OCI-LY1 (cell line): ENCODE measurements around the gene ZBTB38.

Source experiments
- H2AFZ ChIP-seq: fragments of 200-600 bp; sonication (generic), shearing (Covaris generic); 2 replicates; pipeline ENCODE4 v1.6.0; 2014; ENCODE audit warnings: antibody characterized with exemption, mild to moderate bottlenecking, low read length
- H3F3A ChIP-seq: fragments of 200-600 bp; sonication (generic), shearing (Covaris generic); 2 replicates; pipeline ENCODE4 v1.6.0; 2014; ENCODE audit warnings: mild to moderate bottlenecking, antibody characterized with exemption, low read length, moderate library complexity; ENCODE audit not compliant: insufficient read depth
- H3K27ac ChIP-seq: fragments of 200-600 bp; sonication (generic); 2 replicates; pipeline ENCODE4 v1.5.1; 2014; ENCODE audit warnings: low read length, mixed run types, mild to moderate bottlenecking, low read depth; ENCODE audit not compliant: poor library complexity, severe bottlenecking
- H3K27me3 ChIP-seq: fragments of 200-600 bp; sonication (generic); 2 replicates; pipeline ENCODE4 v1.6.0; 2014; ENCODE audit warnings: antibody characterized with exemption, mild to moderate bottlenecking, low read length, moderate library complexity; ENCODE audit not compliant: insufficient read depth
- H3K36me3 ChIP-seq: fragments of 200-600 bp; sonication (generic); 2 replicates; pipeline ENCODE4 v1.6.1; 2014; ENCODE audit warnings: mild to moderate bottlenecking, antibody characterized with exemption, low read length, moderate library complexity, mixed read lengths; ENCODE audit not compliant: insufficient read depth
- H3K4me1 ChIP-seq: fragments of 200-600 bp; sonication (generic); 2 replicates; pipeline ENCODE4 v1.5.1; 2014; ENCODE audit warnings: mild to moderate bottlenecking, low read length, moderate library complexity; ENCODE audit not compliant: insufficient read depth, severe bottlenecking
- H3K4me2 ChIP-seq: fragments of 200-600 bp; sonication (generic), shearing (Covaris generic); 2 replicates; pipeline ENCODE4 v1.6.1; 2014; ENCODE audit warnings: low read length
- H3K4me3 ChIP-seq: fragments of 200-600 bp; sonication (generic); 2 replicates; pipeline ENCODE4 v1.5.1; 2014; ENCODE audit warnings: low read length, low read depth, mild to moderate bottlenecking, mixed read lengths; ENCODE audit not compliant: poor library complexity, severe bottlenecking
- H3K79me2 ChIP-seq: fragments of 200-600 bp; shearing (Covaris generic); 2 replicates; pipeline ENCODE4 v1.6.1; 2016; ENCODE audit warnings: mixed run types, low read length, mixed read lengths; ENCODE audit not compliant: insufficient read depth
- H3K9ac ChIP-seq: fragments of 200-600 bp; sonication (generic), shearing (Covaris generic); 2 replicates; pipeline ENCODE4 v1.6.1; 2014; ENCODE audit warnings: mild to moderate bottlenecking, low read length, mixed read lengths
- H3K9me2 ChIP-seq: fragments of 200-600 bp; sonication (generic), shearing (Covaris generic); 2 replicates; pipeline ENCODE4 v1.6.1; 2014; ENCODE audit warnings: low read depth, mild to moderate bottlenecking, low read length, mixed read lengths
- H3K9me3 ChIP-seq: fragments of 200-600 bp; shearing (Covaris generic); 2 replicates; pipeline ENCODE4 v1.6.1; 2014; ENCODE audit warnings: low read length, mixed read lengths
- H4K20me1 ChIP-seq: fragments of 200-600 bp; sonication (generic), shearing (Covaris generic); 2 replicates; pipeline ENCODE4 v1.6.0; 2016; ENCODE audit warnings: mild to moderate bottlenecking, low read length; ENCODE audit not compliant: insufficient read depth
- CTCF ChIP-seq: fragments of 200-600 bp; sonication (generic), shearing (Covaris generic); IDR thresholded peaks from 2 replicates; pipeline ENCODE4 v1.5.1; 2017; ENCODE audit warnings: mild to moderate bottlenecking, antibody characterized with exemption, low read length, moderate library complexity, mixed read lengths
- EZH2 ChIP-seq: fragments of 200-600 bp; sonication (generic), shearing (Covaris generic); IDR thresholded peaks from 2 replicates; pipeline ENCODE4 v1.8.0; 2017; ENCODE audit warnings: borderline replicate concordance, mixed run types, mild to moderate bottlenecking, antibody characterized with exemption, low read length, moderate library complexity, mixed read lengths

ZBTB38 gene

DNA sequence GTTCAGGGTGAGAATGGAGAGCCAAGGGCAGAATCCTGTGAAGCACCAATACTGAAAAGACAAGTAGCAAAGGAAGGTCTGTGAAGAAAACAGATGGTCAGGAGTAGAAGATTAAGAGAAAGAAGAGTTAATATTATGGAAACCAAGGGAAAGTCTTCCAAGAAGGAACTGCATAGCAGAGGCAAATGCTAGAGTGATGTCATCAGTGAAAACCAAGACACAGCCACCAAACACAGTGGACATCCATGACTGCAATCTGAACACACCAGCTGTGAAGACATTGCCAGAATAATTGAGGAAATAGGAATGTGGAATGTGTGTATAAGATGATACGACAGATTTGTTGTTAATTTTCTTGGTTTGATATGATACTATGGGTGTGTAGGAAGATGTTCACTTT is 26.8 kb upstream of the ZBTB38 start:
- Histone ChIP-seq H3K4me1 (peaks cover 10% of the 10 kb centered on the region), H3K79me2 (no peaks in the 10 kb centered on the region), H3K4me3 (no peak overlapping the region), H2AFZ (no peak overlapping the region), H3F3A (no peaks in the 10 kb centered on the region), H3K36me3 (no peaks in the 10 kb centered on the region), H3K9me3 (0 out of 2 replicates have a peak, but pooled peaks cover 4% of the 10 kb centered on the region), H3K27me3 (no peaks in the 10 kb centered on the region), H3K4me2 (no peak overlapping the region), H4K20me1 (no peaks in the 10 kb centered on the region), H3K9me2 (no peaks in the 10 kb centered on the region), H3K9ac (no peak overlapping the region), H3K27ac (no peak overlapping the region)
- no peak for TF ChIP-seq EZH2
- no peak for TF ChIP-seq CTCF

DNA sequence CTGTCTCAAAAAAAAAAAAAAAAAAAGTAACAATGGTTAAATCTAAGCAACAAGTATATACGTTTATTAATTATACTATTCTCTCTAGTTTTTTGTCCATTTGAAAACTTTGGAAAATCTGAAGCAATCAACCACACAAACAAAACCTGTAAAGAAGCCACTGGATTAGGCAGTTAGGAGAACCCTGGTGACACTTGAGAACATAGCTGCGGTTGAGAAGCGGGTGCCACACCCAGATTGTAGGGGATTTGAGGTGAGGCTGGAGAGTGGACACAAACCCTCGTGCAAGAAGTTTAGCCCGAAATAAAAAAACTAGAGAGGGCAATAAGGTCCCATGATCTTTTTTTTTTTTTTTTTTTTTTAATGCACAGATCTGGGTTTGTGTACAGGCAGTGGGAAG is 25.9 kb upstream of the ZBTB38 start:
- Histone ChIP-seq H3K4me1 (peaks cover 1% of the 10 kb centered on the region), H3K36me3 (no peaks in the 10 kb centered on the region), H3K9me3 (0 out of 2 replicates have a peak, but pooled peaks cover 4% of the 10 kb centered on the region), H3K27ac (no peak overlapping the region), H3K79me2 (no peaks in the 10 kb centered on the region), H3K4me3 (no peak overlapping the region), H4K20me1 (no peaks in the 10 kb centered on the region), H3F3A (no peaks in the 10 kb centered on the region), H2AFZ (no peak overlapping the region), H3K4me2 (no peak overlapping the region), H3K9ac (no peak overlapping the region), H3K9me2 (no peaks in the 10 kb centered on the region), H3K27me3 (no peaks in the 10 kb centered on the region)
- TF ChIP-seq CTCF (no peak), EZH2 (no peak)

DNA sequence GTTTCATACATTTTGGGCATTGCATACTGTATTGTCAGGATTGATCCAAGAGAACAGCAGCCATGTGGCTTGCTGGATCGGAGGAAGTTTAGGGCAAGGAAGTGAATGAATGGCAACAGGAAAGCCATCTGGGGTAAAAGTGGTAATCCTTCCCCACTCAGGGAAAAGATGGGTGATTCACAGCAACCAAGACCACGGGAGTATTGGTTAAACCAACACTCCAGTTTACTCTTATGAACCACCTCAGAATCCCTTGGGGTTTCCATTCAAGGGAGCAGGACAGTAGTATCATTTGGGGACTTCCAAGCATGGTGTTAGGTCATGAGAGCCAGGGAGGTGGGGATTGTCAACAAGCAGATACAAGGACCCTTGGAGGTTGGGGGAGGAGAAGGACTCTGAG is 25.2 kb upstream of the ZBTB38 start:
- Histone ChIP-seq H2AFZ (no peak overlapping the region), H4K20me1 (no peaks in the 10 kb centered on the region)

More for the DNA sequence above, 25.2 kb upstream of the ZBTB38 start:
- no peaks in the 10 kb centered on the region for H3K4me1 ChIP-seq
- H3K36me3 ChIP-seq: no peaks in the 10 kb centered on the region
- H3K4me2 ChIP-seq: no peak overlapping the region
- H3K9me2 ChIP-seq: no peaks in the 10 kb centered on the region
- 0 out of 2 replicates have a peak, but pooled peaks cover 4% of the 10 kb centered on the region for H3K9me3 ChIP-seq
- no peaks in the 10 kb centered on the region for H3K79me2 ChIP-seq
- TF ChIP-seq CTCF: no peak
- TF ChIP-seq EZH2: no peak
- no peaks in the 10 kb centered on the region for H3K27me3 ChIP-seq
- H3K9ac ChIP-seq: no peak overlapping the region
- no peaks in the 10 kb centered on the region for H3F3A ChIP-seq
- no peak overlapping the region for H3K27ac ChIP-seq
- H3K4me3 ChIP-seq: no peak overlapping the region
